Endothelial cell (in vitro differentiated cells): Measurements from ENCODE around the gene LRRC14B. TPM values are rescaled to one million over a fixed set of nuclear protein-coding genes. Genes with fewer than 3 reads are reported as not detected.
"Not testable (repeated sequence)": the region's sequence is repeated elsewhere in the genome, so short reads cannot be mapped to it uniquely, and the experiment has no call there.

Experiments
- DNase-seq: peaks from one replicate; pipeline ENCODE4 v3.0.0; 2021; ENCODE audit warnings: low spot score
- H3K27ac Mint-ChIP-seq: one replicate; pipeline ENCODE4 v1.8.0; 2021; ENCODE audit warnings: mixed read lengths, inconsistent platforms; ENCODE audit not compliant: unreplicated experiment
- H3K27me3 Mint-ChIP-seq: one replicate; pipeline ENCODE4 v1.8.0; 2021; ENCODE audit warnings: mild to moderate bottlenecking, moderate library complexity, mixed read lengths, inconsistent platforms; ENCODE audit not compliant: unreplicated experiment
- H3K36me3 Mint-ChIP-seq: one replicate; pipeline ENCODE4 v1.8.0; 2021; ENCODE audit warnings: mild to moderate bottlenecking, low read depth, mixed read lengths, inconsistent platforms; ENCODE audit not compliant: unreplicated experiment
- H3K4me1 Mint-ChIP-seq: one replicate; pipeline ENCODE4 v1.8.0; 2021; ENCODE audit warnings: mild to moderate bottlenecking, mixed read lengths, inconsistent platforms; ENCODE audit not compliant: unreplicated experiment
- H3K4me3 Mint-ChIP-seq: one replicate; pipeline ENCODE4 v1.8.0; 2021; ENCODE audit warnings: mild to moderate bottlenecking, mixed read lengths, inconsistent platforms; ENCODE audit not compliant: unreplicated experiment
- H3K9me3 Mint-ChIP-seq: one replicate; pipeline ENCODE4 v1.8.0; 2021; ENCODE audit warnings: mixed read lengths, inconsistent platforms; ENCODE audit not compliant: unreplicated experiment
- total RNA-seq: library from RNA; stranded (reverse); fragmentation: NEBNext Ultra II Directional; extraction: Animal tissue kit (Norgen Biotek cat#: 25700); gene quantifications from one replicate; pipeline ENCODE4 v1.2.1, GENCODE V29; 2021; ENCODE audit not compliant: unreplicated experiment
- TF ChIP-seq, protein P1 (sequence below): fragments of 200-600 bp; sonication (generic); IDR thresholded peaks from one replicate; pipeline ENCODE4 v1.5.0; 2021; ENCODE audit warnings: antibody characterized with exemption; ENCODE audit not compliant: unreplicated experiment

The LRRC14B gene
- total RNA-seq, 1 donor from 2014 or later: not detected

DNA sequence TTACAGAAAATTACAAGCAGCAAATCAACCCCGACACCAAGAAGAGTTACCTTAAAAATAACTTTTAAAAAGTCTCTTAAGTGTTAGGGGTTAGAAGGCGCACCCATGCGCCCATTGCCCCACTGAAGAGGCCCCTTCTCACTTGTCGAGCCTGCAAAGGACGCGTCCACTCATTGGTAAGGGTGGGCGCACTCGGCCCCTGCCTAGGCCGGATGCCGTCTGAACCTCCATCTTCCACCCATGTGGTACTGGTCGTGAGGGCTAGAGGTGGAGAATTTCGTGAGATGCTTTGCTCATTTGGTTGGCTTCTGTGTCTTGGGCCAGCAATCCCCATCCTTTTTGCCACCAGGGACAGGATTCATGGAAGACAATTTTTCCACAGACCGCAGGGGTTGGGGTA is 27.5 kb upstream of the LRRC14B start:
- DNase-seq: no peak
- H3K27ac Mint-ChIP-seq: peak overlapping the region; percentile 76
- peaks cover 11% of the 10 kb centered on the region for H3K27me3 Mint-ChIP-seq
- H3K36me3 Mint-ChIP-seq: peaks cover 6% of the 10 kb centered on the region
- peak overlapping the region; percentile 56 for H3K4me3 Mint-ChIP-seq
- H3K4me1 Mint-ChIP-seq: peaks cover 5% of the 10 kb centered on the region
- no peaks in the 10 kb centered on the region for H3K9me3 Mint-ChIP-seq
- TF ChIP-seq, protein P1, sequence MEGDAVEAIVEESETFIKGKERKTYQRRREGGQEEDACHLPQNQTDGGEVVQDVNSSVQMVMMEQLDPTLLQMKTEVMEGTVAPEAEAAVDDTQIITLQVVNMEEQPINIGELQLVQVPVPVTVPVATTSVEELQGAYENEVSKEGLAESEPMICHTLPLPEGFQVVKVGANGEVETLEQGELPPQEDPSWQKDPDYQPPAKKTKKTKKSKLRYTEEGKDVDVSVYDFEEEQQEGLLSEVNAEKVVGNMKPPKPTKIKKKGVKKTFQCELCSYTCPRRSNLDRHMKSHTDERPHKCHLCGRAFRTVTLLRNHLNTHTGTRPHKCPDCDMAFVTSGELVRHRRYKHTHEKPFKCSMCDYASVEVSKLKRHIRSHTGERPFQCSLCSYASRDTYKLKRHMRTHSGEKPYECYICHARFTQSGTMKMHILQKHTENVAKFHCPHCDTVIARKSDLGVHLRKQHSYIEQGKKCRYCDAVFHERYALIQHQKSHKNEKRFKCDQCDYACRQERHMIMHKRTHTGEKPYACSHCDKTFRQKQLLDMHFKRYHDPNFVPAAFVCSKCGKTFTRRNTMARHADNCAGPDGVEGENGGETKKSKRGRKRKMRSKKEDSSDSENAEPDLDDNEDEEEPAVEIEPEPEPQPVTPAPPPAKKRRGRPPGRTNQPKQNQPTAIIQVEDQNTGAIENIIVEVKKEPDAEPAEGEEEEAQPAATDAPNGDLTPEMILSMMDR: no peak

DNA sequence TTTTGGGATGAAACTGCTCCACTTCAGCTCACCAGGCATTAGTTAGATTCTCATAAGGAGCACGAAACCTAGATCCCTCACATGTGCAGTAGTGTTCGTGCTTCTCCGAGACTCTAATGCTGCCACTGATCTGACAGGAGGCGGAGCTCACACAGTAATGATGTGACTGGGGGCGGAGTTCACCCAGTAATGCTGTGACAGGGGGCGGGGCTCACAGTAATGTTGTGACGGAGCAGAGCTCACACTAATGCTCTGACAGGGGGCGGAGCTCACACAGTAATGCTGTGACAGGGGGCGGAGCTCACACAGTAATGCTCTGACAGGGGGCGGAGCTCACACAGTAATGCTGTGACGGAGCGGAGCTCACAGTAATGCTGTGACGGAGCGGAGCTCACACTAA is 27.1 kb upstream of the LRRC14B start:
- Mint-ChIP-seq H3K9me3 (no peaks in the 10 kb centered on the region), H3K27ac (no peak overlapping the region), H3K36me3 (peaks cover 6% of the 10 kb centered on the region), H3K27me3 (peaks cover 10% of the 10 kb centered on the region), H3K4me1 (peaks cover 2% of the 10 kb centered on the region), H3K4me3 (no peak overlapping the region)
- no peak for DNase-seq
- TF ChIP-seq, protein P1: no peak

DNA sequence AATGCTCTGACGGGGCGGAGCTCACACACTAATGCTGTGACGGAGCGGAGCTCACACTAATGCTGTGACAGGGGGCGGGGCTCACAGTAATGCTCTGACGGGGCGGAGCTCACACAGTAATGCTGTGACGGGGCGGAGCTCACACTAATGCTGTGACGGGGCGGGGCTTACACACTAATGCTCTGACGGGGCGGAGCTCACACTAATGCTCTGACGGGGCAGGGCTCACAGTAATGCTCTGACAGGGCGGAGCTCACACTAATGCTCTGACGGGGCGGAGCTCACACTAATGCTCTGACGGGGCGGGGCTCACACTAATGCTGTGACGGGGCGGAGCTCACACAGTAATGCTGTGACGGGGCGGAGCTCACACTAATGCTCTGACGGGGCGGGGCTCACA is 26.5 kb upstream of the LRRC14B start:
- not testable (repeated sequence) for H3K27ac Mint-ChIP-seq, H3K9me3 Mint-ChIP-seq, H3K27me3 Mint-ChIP-seq, DNase-seq, H3K4me1 Mint-ChIP-seq, H3K36me3 Mint-ChIP-seq, H3K4me3 Mint-ChIP-seq

DNA sequence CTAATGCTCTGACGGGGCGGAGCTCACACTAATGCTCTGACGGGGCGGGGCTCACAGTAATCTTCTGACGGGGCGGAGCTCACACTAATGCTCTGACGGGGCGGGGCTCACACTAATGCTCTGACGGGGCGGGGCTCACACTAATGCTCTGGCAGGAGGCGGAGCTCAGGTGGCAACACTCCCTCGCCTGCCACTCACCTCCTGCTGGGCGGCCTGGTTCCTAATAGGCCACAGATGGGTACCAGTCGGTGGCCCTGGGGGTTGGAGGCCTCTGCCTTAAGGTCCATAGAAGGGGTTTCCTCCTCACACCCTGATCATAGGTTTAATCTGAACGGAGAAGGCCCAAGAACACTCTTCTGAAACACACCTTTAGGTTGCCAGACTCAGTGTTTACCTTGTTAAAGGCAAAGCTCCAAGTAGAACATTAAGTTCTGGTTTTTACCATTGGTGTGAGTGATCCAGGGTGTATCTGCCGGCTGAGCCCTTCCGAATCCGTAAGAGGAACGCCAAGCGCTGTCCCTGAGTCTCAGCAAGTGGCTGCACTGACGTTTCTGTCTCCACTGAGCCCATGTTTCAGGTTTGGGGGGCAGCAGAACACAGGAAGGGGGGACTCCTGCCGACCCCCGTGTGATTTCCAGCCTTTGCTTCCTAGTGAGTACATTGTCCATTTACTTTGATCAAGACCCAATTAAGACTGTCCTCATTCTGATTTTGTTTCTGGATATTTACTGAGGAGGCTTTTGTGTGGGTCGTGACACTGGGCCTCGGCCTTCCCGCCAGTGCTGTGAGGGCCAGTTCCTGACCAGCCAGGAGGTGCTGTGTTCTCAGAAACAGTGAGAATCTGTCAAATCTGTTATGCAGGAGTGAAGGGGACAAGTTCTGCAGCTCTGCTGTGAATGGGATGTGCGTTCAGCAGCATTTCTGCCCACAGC is 24.6 kb upstream of the LRRC14B start:
- no peak overlapping the region for H3K4me3 Mint-ChIP-seq
- TF ChIP-seq, protein P1: no peak
- H3K27ac Mint-ChIP-seq: no peak overlapping the region
- H3K9me3 Mint-ChIP-seq: no peaks in the 10 kb centered on the region
- H3K36me3 Mint-ChIP-seq: peaks cover 3% of the 10 kb centered on the region
- H3K4me1 Mint-ChIP-seq: no peaks in the 10 kb centered on the region
- H3K27me3 Mint-ChIP-seq: peaks cover 5% of the 10 kb centered on the region
- DNase-seq: no peak

DNA sequence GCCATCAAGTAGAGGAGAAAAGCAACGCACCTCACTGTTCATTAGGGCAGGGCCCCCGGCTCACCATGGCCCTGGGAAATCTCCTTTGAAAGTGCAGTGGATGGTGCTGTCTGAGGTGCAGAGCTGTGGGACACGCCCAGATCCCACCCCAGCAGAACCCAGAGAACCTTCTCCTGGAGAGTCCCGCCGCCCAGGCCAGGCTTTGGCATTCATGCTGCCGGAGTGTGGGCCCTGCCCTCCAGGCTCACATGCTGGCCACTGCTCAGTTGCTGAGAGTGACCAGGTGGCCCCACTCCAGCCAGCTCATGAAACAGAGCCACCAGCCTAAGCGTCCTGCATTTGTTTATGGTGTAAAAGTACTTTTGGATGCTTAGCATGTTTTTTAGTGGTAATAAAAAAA is 23.8 kb upstream of the LRRC14B start:
- H3K4me1 Mint-ChIP-seq: no peaks in the 10 kb centered on the region
- H3K27ac Mint-ChIP-seq: no peak overlapping the region
- no peak overlapping the region for H3K4me3 Mint-ChIP-seq
- peaks cover 3% of the 10 kb centered on the region for H3K36me3 Mint-ChIP-seq
- H3K9me3 Mint-ChIP-seq: no peaks in the 10 kb centered on the region
- peaks cover 5% of the 10 kb centered on the region for H3K27me3 Mint-ChIP-seq
- no peak for DNase-seq
- TF ChIP-seq, protein P1: no peak
